ENCODE results near the gene SSR2. TPM values are rescaled to one million over a fixed set of nuclear protein-coding genes. Genes with fewer than 3 reads are reported as not detected.

The SSR2 gene
- total RNA-seq, 4 donors from 2014 or later = 97.6 to 474 (median 227) TPM

- Histone ChIP-seq H3K27me3 (no peaks in the 10 kb centered on the region), H3K36me3 (no peaks in the 10 kb centered on the region), H3K27ac (peak overlapping the region; percentile 85 to 94), H3K4me1 (no peaks in the 10 kb centered on the region), H3K4me3 (peak overlapping the region; percentile 86 to 93), H3K9me3 (no peaks in the 10 kb centered on the region)
- intact Hi-C loops (cut with DNase I; ENCODE audit: low total_unique reads) = no loop called here
- TF ChIP-seq, protein P1, sequence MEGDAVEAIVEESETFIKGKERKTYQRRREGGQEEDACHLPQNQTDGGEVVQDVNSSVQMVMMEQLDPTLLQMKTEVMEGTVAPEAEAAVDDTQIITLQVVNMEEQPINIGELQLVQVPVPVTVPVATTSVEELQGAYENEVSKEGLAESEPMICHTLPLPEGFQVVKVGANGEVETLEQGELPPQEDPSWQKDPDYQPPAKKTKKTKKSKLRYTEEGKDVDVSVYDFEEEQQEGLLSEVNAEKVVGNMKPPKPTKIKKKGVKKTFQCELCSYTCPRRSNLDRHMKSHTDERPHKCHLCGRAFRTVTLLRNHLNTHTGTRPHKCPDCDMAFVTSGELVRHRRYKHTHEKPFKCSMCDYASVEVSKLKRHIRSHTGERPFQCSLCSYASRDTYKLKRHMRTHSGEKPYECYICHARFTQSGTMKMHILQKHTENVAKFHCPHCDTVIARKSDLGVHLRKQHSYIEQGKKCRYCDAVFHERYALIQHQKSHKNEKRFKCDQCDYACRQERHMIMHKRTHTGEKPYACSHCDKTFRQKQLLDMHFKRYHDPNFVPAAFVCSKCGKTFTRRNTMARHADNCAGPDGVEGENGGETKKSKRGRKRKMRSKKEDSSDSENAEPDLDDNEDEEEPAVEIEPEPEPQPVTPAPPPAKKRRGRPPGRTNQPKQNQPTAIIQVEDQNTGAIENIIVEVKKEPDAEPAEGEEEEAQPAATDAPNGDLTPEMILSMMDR (IDR thresholded peaks at IDR 0.05) = no peak
- TF ChIP-seq POLR2A (IDR thresholded peaks at IDR 0.05) = no peak
- DNase-seq = no peak
These were observed 832 bp downstream of the SSR2 start for GRCh38 chr1:156019946-156020292.

- DNase-seq = no peak
- Histone ChIP-seq H3K36me3 (no peaks in the 10 kb centered on the region), H3K9me3 (no peaks in the 10 kb centered on the region), H3K27ac (no peak overlapping the region), H3K4me1 (no peaks in the 10 kb centered on the region), H3K27me3 (no peaks in the 10 kb centered on the region), H3K4me3 (no peak overlapping the region)
- intact Hi-C loops (cut with DNase I; ENCODE audit: low total_unique reads) = no loop called here
- TF ChIP-seq, protein P1 (IDR thresholded peaks at IDR 0.05) = no peak
- no peak for TF ChIP-seq POLR2A (IDR thresholded peaks at IDR 0.05)
These were observed 5.9 kb downstream of the SSR2 start for GRCh38 chr1:156014829-156015228.

- no peaks in the 10 kb centered on the region for H3K36me3 ChIP-seq
- no peak for TF ChIP-seq POLR2A (IDR thresholded peaks at IDR 0.05)
- no peaks in the 10 kb centered on the region for H3K9me3 ChIP-seq
- H3K27me3 ChIP-seq = no peaks in the 10 kb centered on the region
- H3K4me3 ChIP-seq = no peak overlapping the region
- no peak for DNase-seq
- intact Hi-C loops (cut with DNase I; ENCODE audit: low total_unique reads) = no loop called here
- H3K27ac ChIP-seq = no peak overlapping the region
- H3K4me1 ChIP-seq = no peaks in the 10 kb centered on the region
These were observed 8.5 kb downstream of the SSR2 start for GRCh38 chr1:156012051-156012817.

- Histone ChIP-seq H3K36me3 (no peaks in the 10 kb centered on the region), H3K27ac (no peak overlapping the region), H3K9me3 (no peaks in the 10 kb centered on the region), H3K27me3 (no peaks in the 10 kb centered on the region), H3K4me1 (no peaks in the 10 kb centered on the region), H3K4me3 (no peak overlapping the region)
- no peak for TF ChIP-seq POLR2A (IDR thresholded peaks at IDR 0.05)
- TF ChIP-seq, protein P1 (IDR thresholded peaks at IDR 0.05) = no peak
- intact Hi-C loops (cut with DNase I; ENCODE audit: low total_unique reads) = no loop called here
- DNase-seq = no peak
These were observed 11.3 kb downstream of the SSR2 start for GRCh38 chr1:156009404-156009803.

DNA sequence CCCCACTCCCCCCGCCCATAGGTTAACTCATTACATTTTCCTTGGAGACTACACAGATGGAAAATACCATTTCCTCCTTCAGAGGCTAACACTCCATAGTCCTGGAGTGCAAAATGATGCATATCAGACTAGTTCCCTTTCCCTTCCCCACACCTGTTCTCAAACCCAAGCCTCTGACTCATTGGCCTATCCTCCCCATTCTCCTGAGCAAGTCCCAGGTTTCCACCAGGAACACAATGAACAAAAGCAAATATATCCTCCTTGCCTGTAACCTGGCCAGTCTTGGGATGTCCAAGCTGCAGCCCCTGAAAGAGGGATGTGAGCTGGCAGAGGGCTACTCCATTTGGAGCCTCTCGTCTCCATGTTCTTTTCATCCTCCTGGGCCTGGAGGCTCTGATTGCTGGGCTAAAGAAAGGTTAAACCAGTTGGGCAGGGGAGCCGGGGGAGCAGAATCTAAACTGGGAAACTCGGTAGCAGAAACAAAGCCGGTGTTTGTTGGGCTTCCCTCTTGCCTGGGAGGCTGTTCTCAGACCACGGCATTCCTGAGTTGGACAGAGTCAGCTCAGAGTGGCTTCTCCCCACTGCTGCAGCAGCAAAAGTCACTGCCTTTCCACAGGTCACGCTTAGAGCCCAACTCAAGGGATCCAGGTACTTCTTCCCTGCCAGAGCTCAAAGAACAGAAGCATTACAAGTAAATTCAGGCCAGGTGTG is 13.9 kb downstream of the SSR2 start:
- H3K9me3 ChIP-seq = no peaks in the 10 kb centered on the region
- H3K27ac ChIP-seq = no peak overlapping the region
- no peaks in the 10 kb centered on the region for H3K27me3 ChIP-seq
- intact Hi-C loops (cut with DNase I; ENCODE audit: low total_unique reads) = no loop called here
- no peaks in the 10 kb centered on the region for H3K4me1 ChIP-seq
- TF ChIP-seq, protein P1 (IDR thresholded peaks at IDR 0.05) = no peak
- TF ChIP-seq POLR2A (IDR thresholded peaks at IDR 0.05) = no peak
- H3K36me3 ChIP-seq = no peaks in the 10 kb centered on the region
- H3K4me3 ChIP-seq = no peak overlapping the region
- DNase-seq = no peak

All from uterus (tissue), 4 donors.